ENCODE data around the gene AGAP1.

Gene AGAP1

DNA sequence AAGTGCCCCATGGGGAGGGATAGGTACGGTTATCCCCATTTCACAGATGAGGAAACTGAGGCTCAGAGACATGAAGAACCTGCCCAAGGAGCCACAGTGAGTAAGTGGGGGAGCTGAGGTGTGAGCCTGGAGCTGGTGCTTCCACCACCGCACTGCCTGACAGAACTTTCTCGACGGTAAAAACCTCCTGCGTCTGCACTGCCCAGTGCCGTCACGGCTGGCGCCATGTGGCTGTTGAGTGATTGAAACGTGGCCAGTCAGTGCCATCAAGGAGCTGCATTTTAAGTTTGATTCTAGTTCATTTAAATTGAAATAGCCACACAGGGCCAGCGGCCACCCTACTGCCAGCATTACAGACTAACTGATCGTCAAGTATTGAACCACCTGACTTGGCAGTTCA, 217.1 kb downstream of the AGAP1 start:
- no peak overlapping the region for H3K4me3 ChIP-seq (ENCODE audit: low read length)
- TF ChIP-seq, protein P1, sequence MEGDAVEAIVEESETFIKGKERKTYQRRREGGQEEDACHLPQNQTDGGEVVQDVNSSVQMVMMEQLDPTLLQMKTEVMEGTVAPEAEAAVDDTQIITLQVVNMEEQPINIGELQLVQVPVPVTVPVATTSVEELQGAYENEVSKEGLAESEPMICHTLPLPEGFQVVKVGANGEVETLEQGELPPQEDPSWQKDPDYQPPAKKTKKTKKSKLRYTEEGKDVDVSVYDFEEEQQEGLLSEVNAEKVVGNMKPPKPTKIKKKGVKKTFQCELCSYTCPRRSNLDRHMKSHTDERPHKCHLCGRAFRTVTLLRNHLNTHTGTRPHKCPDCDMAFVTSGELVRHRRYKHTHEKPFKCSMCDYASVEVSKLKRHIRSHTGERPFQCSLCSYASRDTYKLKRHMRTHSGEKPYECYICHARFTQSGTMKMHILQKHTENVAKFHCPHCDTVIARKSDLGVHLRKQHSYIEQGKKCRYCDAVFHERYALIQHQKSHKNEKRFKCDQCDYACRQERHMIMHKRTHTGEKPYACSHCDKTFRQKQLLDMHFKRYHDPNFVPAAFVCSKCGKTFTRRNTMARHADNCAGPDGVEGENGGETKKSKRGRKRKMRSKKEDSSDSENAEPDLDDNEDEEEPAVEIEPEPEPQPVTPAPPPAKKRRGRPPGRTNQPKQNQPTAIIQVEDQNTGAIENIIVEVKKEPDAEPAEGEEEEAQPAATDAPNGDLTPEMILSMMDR (IDR thresholded peaks at IDR 0.05; ENCODE audit: insufficient read depth, low read depth, low read length, missing control alignments), result no peak
- DNase-seq (ENCODE audit: low read depth), result no peak

- H3K4me3 ChIP-seq (ENCODE audit: low read length), result no peak overlapping the region
- TF ChIP-seq, protein P1 (IDR thresholded peaks at IDR 0.05; ENCODE audit: insufficient read depth, low read depth, low read length, missing control alignments), result no peak
- no peak for DNase-seq (ENCODE audit: low read depth)
Measured at GRCh38 chr2:235711527-235711926, 217.7 kb downstream of the AGAP1 start.

GRCh38 chr2:235712176-235712575, 218.3 kb downstream of the AGAP1 start:
- no peak overlapping the region for H3K4me3 ChIP-seq (ENCODE audit: low read length)
- DNase-seq (ENCODE audit: low read depth), result no peak
- TF ChIP-seq, protein P1 (IDR thresholded peaks at IDR 0.05; ENCODE audit: insufficient read depth, low read depth, low read length, missing control alignments), result no peak

DNA sequence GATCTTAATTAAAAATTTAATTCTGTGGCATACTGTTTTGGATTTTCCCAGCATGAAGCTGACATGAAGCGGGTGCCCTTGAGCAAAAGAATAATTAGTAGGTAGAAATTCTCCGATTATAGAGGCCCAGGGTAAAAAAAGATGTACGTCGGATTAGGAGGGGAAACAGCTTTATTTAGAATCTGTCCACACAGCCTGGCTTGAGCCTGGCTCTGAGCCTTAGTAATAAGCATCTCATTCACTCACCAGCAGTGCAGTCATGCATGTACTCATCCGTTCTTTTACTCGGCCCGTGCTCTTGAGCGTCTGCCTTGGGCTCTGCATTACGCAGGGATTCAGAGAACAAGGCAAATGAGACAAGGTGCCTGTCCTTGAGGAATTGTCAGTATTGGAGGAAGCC, 219.3 kb downstream of the AGAP1 start:
- TF ChIP-seq, protein P1 (IDR thresholded peaks at IDR 0.05; ENCODE audit: insufficient read depth, low read depth, low read length, missing control alignments), result no peak
- DNase-seq (ENCODE audit: low read depth), result no peak
- no peak overlapping the region for H3K4me3 ChIP-seq (ENCODE audit: low read length)

DNA sequence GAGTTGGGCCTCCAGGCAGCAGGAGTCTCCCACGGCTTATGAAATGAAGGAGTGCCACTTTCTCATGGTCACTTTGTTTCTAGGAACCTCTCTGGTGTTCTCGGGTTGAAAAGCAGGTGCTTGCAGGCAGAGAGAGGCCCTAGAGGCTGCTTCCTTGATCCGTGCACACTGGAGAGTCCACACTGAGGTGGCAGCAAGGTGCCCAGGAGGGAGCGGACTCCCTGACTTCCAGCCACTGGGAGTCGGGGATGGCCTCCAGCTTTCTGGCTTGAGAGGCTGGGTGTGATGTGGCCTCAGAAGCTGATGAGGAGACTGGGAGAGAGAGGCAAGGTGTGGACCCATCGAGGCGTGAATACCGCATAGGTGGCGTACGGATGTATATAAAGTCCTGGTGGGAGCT, 221.8 kb downstream of the AGAP1 start:
- no peak for DNase-seq (ENCODE audit: low read depth)
- TF ChIP-seq, protein P1 (IDR thresholded peaks at IDR 0.05; ENCODE audit: insufficient read depth, low read depth, low read length, missing control alignments), result no peak

GRCh38 chr2:235716875-235717496, 223.1 kb downstream of the AGAP1 start:
- H3K4me3 ChIP-seq (ENCODE audit: low read length), result no peak overlapping the region
- no peak for DNase-seq (ENCODE audit: low read depth)
- TF ChIP-seq, protein P1 (IDR thresholded peaks at IDR 0.05; ENCODE audit: insufficient read depth, low read depth, low read length, missing control alignments), result no peak

More for the DNA sequence above, 221.8 kb downstream of the AGAP1 start:
- no peak overlapping the region for H3K4me3 ChIP-seq (ENCODE audit: low read length)

Measured in epithelial cell of esophagus (primary cell).